Measurements from ENCODE around the gene CARNS1. TPM values are rescaled to one million over a fixed set of nuclear protein-coding genes. Genes with fewer than 3 reads are reported as not detected.

CARNS1 gene
- total RNA-seq, 1 experiment from 2014 or later: 1.3 TPM

DNA sequence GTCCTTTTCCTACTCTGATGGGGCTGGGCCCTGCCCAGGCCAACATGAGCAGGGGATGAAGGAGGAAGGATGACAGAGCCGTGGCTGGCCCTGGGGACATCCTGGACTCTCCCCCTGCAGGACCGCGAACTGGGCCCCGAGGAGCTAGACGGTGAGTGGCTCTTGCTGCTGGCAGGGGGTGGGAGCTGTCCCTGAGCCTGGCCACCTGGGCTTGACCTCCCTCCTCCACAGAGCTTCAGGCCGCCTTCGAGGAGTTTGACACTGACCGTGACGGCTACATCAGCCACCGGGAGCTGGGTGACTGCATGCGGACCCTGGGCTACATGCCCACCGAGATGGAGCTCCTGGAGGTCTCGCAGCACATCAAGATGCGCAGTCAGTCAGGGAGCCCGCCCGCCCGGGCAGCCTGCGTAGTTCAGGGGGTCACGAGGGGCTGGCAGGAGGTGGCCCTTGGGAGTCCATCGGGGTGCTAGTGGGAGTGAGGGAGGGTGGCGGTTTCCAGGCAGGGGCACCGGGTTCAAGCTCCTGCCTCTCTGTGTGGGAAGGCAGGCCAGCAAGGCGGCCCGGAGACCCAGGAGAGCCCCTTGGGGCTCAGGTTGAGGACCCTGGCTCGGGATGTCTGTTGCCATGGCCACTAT lies 40.7 kb downstream of the CARNS1 start (continued):
- no peak for TF ChIP-seq HMGXB4 (CRISPR knock-in tag; IDR thresholded peaks at IDR 0.05)

GRCh38 chr11:67457453-67457852 lies 42.0 kb downstream of the CARNS1 start:
- DNase-seq (ENCODE audit: low spot score): no peak
- POLR2A ChIA-PET: no interaction called here

More at GRCh38 chr11:67457453-67457852, 42.0 kb downstream of the CARNS1 start:
- no peaks in the 10 kb centered on the region for H3K4me1 Mint-ChIP-seq
- peaks cover 6% of the 10 kb centered on the region for H3K27me3 Mint-ChIP-seq (ENCODE audit: low read depth)
- H3K36me3 Mint-ChIP-seq: no peaks in the 10 kb centered on the region
- no peak for ATAC-seq
- H3K4me3 Mint-ChIP-seq: no peak overlapping the region
- no peaks in the 10 kb centered on the region for H3K9me3 Mint-ChIP-seq
- CTCF ChIA-PET: interaction anchor here (1.2 kb wide), 1 partner anchor 51 kb away, joined by 3 read pairs; no protein-coding TSS in a partner anchor
- TF ChIP-seq AFF4 (CRISPR knock-in tag; IDR thresholded peaks at IDR 0.05; ENCODE audit: borderline replicate concordance) (no peak), GRHL2 (CRISPR knock-in tag; IDR thresholded peaks at IDR 0.05; ENCODE audit: insufficient replicate concordance, severe bottlenecking) (no peak), PRRX2 (CRISPR knock-in tag; IDR thresholded peaks at IDR 0.05) (no peak), TP53 (CRISPR knock-in tag; IDR thresholded peaks at IDR 0.05) (no peak), CREM (CRISPR knock-in tag; IDR thresholded peaks at IDR 0.05) (no peak), CREB1 (CRISPR knock-in tag; IDR thresholded peaks at IDR 0.05) (no peak), JUN (CRISPR knock-in tag; IDR thresholded peaks at IDR 0.05) (no peak), ZNF121 (CRISPR knock-in tag; IDR thresholded peaks at IDR 0.05) (no peak), ZNF512 (CRISPR knock-in tag; IDR thresholded peaks at IDR 0.05; ENCODE audit: borderline replicate concordance) (no peak), OVOL2 (CRISPR knock-in tag; IDR thresholded peaks at IDR 0.05; ENCODE audit: borderline replicate concordance) (no peak), PREB (CRISPR knock-in tag; IDR thresholded peaks at IDR 0.05; ENCODE audit: borderline replicate concordance) (no peak), ATF6 (CRISPR knock-in tag; IDR thresholded peaks at IDR 0.05) (no peak), ZNF232 (CRISPR knock-in tag; IDR thresholded peaks at IDR 0.05) (no peak)
- TF ChIP-seq, protein P1, sequence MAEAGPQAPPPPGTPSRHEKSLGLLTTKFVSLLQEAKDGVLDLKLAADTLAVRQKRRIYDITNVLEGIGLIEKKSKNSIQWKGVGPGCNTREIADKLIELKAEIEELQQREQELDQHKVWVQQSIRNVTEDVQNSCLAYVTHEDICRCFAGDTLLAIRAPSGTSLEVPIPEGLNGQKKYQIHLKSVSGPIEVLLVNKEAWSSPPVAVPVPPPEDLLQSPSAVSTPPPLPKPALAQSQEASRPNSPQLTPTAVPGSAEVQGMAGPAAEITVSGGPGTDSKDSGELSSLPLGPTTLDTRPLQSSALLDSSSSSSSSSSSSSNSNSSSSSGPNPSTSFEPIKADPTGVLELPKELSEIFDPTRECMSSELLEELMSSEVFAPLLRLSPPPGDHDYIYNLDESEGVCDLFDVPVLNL (CRISPR knock-in tag; IDR thresholded peaks at IDR 0.05; ENCODE audit: borderline replicate concordance, low read depth): no peak
- TF ChIP-seq, protein P2, sequence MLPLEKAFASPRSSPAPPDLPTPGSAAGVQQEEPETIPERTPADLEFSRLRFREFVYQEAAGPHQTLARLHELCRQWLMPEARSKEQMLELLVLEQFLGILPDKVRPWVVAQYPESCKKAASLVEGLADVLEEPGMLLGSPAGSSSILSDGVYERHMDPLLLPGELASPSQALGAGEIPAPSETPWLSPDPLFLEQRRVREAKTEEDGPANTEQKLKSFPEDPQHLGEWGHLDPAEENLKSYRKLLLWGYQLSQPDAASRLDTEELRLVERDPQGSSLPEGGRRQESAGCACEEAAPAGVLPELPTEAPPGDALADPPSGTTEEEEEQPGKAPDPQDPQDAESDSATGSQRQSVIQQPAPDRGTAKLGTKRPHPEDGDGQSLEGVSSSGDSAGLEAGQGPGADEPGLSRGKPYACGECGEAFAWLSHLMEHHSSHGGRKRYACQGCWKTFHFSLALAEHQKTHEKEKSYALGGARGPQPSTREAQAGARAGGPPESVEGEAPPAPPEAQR (CRISPR knock-in tag; IDR thresholded peaks at IDR 0.05): no peak
- TF ChIP-seq, protein P3, sequence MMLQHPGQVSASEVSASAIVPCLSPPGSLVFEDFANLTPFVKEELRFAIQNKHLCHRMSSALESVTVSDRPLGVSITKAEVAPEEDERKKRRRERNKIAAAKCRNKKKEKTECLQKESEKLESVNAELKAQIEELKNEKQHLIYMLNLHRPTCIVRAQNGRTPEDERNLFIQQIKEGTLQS (CRISPR knock-in tag; conservative IDR thresholded peaks at IDR 0.05): no peak
- TF ChIP-seq, protein P4, sequence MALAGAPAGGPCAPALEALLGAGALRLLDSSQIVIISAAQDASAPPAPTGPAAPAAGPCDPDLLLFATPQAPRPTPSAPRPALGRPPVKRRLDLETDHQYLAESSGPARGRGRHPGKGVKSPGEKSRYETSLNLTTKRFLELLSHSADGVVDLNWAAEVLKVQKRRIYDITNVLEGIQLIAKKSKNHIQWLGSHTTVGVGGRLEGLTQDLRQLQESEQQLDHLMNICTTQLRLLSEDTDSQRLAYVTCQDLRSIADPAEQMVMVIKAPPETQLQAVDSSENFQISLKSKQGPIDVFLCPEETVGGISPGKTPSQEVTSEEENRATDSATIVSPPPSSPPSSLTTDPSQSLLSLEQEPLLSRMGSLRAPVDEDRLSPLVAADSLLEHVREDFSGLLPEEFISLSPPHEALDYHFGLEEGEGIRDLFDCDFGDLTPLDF (CRISPR knock-in tag; IDR thresholded peaks at IDR 0.05): no peak
- TF ChIP-seq, protein P5, sequence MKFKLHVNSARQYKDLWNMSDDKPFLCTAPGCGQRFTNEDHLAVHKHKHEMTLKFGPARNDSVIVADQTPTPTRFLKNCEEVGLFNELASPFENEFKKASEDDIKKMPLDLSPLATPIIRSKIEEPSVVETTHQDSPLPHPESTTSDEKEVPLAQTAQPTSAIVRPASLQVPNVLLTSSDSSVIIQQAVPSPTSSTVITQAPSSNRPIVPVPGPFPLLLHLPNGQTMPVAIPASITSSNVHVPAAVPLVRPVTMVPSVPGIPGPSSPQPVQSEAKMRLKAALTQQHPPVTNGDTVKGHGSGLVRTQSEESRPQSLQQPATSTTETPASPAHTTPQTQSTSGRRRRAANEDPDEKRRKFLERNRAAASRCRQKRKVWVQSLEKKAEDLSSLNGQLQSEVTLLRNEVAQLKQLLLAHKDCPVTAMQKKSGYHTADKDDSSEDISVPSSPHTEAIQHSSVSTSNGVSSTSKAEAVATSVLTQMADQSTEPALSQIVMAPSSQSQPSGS (CRISPR knock-in tag; IDR thresholded peaks at IDR 0.05; ENCODE audit: borderline replicate concordance, low read depth): no peak
- H3K27ac Mint-ChIP-seq: no peak overlapping the region

Measured in WTC11 (cell line).